GM19240 (cell line): ENCODE data around the gene CPNE5.

Experiments
- DNase-seq: peaks from one replicate; pipeline ENCODE4 v3.0.0; 2011; ENCODE audit warnings: low spot score; ENCODE audit not compliant: insufficient read length

CPNE5 gene

GRCh38 chr6:36793913-36794712, 45.1 kb downstream of the CPNE5 start:
- DNase-seq, result no peak

DNA sequence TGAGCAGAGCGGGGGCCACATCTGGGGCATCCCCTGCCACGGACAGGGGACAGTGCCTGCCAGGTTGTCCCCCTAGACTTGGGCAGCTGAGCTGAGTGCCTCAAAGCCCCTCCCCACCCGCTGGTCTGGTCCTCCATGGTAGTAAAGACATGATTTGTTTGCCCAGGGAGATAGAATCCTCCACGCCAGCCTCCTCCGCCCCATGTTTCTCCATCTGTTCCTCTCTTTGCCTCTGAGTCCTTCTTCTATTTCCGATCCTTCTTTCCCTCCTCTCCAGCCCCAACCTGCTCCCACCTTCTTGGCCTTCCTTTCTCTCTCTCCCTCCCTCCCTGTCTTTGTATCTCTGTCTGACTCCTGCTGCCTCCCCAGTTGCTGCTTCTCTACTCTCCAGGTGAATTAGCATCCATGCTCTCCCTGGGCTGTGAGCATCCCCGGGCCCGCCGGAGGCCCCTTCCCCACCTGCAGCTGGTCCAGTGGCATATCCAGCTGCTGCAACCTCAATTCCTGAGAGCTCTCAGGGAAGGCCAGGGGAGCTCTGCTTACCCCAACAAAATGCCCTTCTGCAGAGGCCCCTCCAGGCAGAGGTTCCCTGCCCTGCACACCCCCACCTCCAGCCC, 45.8 kb downstream of the CPNE5 start:
- DNase-seq, result no peak

DNA sequence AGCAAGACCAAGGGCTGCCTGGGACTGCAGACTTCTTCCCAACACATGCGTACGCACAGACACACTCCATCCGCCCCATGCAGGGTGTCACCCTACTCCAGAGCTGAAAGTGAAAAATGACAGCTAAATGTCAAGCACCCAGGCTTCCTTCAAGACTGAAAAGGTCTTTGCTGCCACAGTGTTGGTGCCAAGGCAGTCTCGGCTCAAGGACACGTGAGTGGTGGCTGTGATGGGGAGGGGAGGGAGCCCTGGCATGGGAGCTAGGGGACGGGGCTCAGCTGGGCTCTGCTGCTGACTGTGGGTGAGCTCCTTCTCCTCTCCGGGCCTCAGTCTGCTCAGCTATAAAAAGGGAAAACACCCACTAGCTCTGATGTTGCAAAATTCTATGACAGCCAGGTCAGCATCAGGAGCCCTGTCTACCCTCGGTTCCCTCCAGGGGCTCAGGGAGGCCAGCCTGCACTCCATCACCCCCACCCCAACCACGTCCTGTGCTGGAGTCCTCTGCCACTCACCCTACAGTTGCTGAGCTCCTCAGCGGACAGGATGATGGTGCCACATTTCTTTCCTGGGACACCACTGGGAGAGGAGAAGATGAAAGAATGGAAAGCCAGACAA, 47.6 kb downstream of the CPNE5 start:
- no peak for DNase-seq

DNA sequence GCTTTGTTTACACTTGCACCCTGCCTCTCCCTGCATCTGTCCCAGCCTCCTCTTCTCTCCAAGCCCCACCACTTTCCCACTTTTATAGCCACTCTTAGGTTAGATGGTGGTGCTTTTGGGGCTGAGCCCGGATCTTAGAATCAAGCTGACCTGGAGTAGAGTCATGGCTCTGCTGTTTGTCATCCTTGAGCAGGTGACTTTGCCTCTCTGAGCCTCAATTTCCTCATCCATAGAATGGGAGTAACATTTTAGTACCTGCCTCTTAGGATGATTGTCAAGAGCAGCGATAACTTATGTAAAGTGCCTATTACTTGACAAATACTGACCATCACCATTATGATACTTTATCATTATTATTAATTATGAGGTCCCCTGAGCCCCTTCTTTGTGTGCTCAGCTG, 48.2 kb downstream of the CPNE5 start:
- no peak for DNase-seq

DNA sequence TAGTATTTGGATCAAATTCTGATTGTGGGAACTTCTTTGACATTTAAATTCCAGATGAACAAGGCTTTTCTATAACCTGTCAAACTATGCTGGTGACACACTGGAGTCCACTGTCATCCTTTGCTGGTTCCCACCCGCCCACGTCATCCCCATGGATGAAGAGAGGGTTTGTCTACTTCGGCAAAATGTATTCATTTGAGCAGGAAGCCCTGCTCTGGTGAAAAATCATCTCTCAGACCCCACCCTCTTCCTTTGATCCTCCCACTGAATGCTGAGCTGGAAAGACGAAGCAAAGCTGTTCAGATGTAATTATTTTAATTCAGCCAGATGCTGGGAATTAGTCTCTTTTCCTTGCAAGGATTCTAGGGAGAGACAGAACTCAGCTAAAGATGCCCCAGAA, 50.5 kb downstream of the CPNE5 start:
- no peak for DNase-seq

- no peak for DNase-seq
Measured at GRCh38 chr6:36788186-36788585, 51.1 kb downstream of the CPNE5 start.

- no peak for DNase-seq
Measured at GRCh38 chr6:36787210-36787609, 52.0 kb downstream of the CPNE5 start.

DNA sequence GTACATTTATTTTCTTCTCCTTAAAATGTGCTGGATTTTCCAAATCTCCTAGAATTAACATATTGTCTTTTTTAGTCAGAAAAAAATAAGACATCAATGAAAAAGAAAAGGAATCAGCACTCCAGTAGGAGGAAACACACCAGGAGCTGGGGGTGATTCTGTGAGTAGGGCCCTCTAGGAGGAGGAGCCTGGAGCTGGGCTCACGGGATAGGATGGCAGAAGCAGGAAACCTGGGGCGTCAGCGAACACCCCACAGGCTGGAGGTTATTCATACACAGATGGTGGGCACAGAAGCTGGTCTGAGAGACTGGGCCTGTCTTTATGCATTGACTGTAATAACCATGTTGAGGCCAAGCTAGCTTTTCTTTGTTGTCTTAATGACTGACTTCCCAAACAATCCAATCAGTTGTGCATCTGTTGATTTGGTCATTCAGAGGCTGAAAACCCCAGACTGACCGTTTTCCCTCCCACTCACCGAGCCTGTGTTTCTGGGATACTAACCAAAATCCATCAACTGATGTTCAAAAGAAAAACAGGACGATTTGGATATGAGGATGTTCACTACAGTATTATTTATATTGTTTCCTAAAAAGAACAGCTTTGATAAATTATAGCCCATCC, 53.1 kb downstream of the CPNE5 start:
- no peak for DNase-seq

DNA sequence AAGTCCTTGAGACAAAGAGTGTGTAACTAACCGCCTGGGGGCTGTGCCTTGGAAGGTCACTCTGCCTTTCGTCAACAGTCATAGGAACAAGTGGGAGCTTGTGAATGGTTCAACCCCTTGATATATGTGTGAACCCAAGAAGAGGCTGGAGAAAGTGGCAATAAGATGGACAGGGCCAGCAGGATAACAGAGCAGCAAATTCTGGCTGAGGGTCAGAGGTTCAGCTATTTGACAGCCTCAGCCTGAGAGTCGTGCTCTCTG, 54.9 kb downstream of the CPNE5 start:
- no peak for DNase-seq

GRCh38 chr6:36783603-36784375, 55.5 kb downstream of the CPNE5 start:
- no peak for DNase-seq

DNA sequence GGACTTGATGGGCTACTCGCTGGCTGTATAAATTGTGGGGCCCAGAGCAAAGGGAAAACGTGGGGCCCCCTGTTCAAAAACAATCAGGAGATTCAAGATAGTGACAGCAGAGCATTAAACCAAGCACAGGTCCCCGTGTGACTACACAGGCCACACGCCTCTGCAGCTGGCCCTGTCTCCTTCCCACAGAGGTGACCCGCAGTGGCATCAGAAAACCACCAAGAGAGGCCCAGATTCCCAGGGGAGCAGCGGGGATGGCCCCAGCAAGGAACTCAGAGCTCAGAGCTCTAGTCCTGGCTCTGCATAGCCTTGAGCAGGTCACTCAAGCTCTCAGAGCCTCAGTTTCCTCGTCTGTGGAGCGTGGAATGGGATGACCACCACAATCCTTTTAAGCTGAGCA, 57.6 kb downstream of the CPNE5 start:
- DNase-seq, result no peak

GRCh38 chr6:36780442-36781177, 58.6 kb downstream of the CPNE5 start:
- DNase-seq, result no peak

DNA sequence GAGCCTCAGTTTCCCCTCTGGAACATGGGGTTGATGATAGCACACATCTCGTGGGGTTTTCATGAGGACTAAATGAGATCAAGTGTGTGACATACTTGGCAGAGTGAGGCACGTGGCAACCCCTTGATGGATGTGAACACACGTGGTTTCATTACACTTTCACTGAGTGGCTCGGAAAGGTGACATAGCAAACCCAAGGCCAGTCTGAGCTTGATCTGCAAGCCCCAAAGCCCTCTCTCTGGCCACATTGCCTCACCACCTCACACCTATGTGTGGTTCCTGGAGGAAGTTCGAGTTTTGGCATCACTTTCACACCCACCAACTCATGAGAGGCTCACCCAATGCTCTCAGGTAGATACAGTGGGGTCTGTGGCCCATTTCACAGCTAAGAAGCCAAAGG, 60.0 kb downstream of the CPNE5 start:
- DNase-seq, result no peak

DNA sequence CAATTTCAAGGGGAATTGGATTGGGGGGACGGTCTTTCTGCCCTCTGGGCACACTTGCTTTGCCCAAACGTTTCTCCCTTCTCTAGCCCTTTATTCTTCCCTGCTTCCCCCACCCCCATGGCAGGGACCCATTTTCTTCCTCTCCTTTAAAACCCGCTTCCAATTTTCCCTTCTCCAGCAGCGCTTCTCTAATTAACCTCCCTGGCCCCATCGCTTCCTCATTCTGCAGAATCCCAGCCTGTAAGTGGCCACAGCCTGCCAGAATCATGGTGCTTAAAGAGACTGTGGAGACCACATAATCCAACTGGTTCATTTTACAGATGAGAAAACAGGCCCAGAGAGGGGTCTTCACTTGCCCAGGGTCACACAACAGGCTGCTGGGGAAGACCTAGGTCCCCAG, 61.4 kb downstream of the CPNE5 start:
- no peak for DNase-seq

- DNase-seq, result no peak
Measured at GRCh38 chr6:36776167-36776566, 63.1 kb downstream of the CPNE5 start.

- DNase-seq, result no peak
Measured at GRCh38 chr6:36774331-36774730, 64.9 kb downstream of the CPNE5 start.

- DNase-seq, result no peak
Measured at GRCh38 chr6:36772397-36772796, 66.8 kb downstream of the CPNE5 start.

DNA sequence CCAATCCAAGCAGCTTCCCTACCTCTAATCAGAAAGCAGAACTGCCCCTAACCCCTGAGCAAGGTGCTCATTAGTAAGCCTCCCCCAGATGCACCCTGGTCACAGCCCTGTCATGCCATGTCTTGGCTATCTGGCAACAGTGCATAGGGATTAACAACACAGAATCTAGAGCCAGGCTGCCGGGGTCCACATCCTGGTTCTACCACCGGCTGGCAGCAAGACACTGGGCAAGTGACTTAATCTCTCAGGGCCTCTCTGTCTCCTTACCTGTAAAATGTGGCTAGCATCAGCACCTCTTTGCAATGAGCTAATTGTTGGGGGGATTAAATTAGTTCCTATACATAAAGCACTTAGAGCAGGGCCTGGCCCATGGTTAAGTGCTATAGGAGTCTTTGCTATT, 68.1 kb downstream of the CPNE5 start:
- DNase-seq, result no peak

- DNase-seq, result no peak
Measured at GRCh38 chr6:36769676-36770499, 69.4 kb downstream of the CPNE5 start.

- no peak for DNase-seq
Measured at GRCh38 chr6:36769183-36769675, 70.0 kb downstream of the CPNE5 start.
